ENCODE measurements around the gene RMND5B.

- TF ChIP-seq POLR2A (IDR thresholded peaks at IDR 0.05) (no peak), CTCF (IDR thresholded peaks at IDR 0.05) (no peak)
These were observed 14.5 kb upstream of the RMND5B start for GRCh38 chr5:178116143-178116885.
